Measurements from ENCODE around the gene INPP1. TPM values are rescaled to one million over a fixed set of nuclear protein-coding genes. Genes with fewer than 3 reads are reported as not detected.

INPP1 gene
- total RNA-seq, 1 donor from 2014 or later: 11.7 TPM

GRCh38 chr2:190320696-190321095, 22.7 kb upstream of the INPP1 start:
- H3K4me3 Mint-ChIP-seq (ENCODE audit: unreplicated experiment): no peak overlapping the region
- H3K4me1 Mint-ChIP-seq (ENCODE audit: unreplicated experiment): peaks cover 21% of the 10 kb centered on the region
- peak overlapping the region; percentile 72 for H3K27ac Mint-ChIP-seq (ENCODE audit: unreplicated experiment)
- DNase-seq (ENCODE audit: low spot score): no peak
- TF ChIP-seq CTCF (IDR thresholded peaks at IDR 0.05; ENCODE audit: unreplicated experiment): no peak
- H3K27me3 Mint-ChIP-seq (ENCODE audit: unreplicated experiment): no peaks in the 10 kb centered on the region
- H3K36me3 Mint-ChIP-seq (ENCODE audit: low read depth, unreplicated experiment): peaks cover 4% of the 10 kb centered on the region
- H3K9me3 Mint-ChIP-seq (ENCODE audit: unreplicated experiment): no peaks in the 10 kb centered on the region

GRCh38 chr2:190323406-190323805, 20.0 kb upstream of the INPP1 start:
- no peak overlapping the region for H3K4me3 Mint-ChIP-seq (ENCODE audit: unreplicated experiment)
- DNase-seq (ENCODE audit: low spot score): no peak
- no peak overlapping the region for H3K27ac Mint-ChIP-seq (ENCODE audit: unreplicated experiment)
- peaks cover 9% of the 10 kb centered on the region for H3K4me1 Mint-ChIP-seq (ENCODE audit: unreplicated experiment)
- no peak for TF ChIP-seq CTCF (IDR thresholded peaks at IDR 0.05; ENCODE audit: unreplicated experiment)
- H3K27me3 Mint-ChIP-seq (ENCODE audit: unreplicated experiment): no peaks in the 10 kb centered on the region
- peaks cover 4% of the 10 kb centered on the region for H3K36me3 Mint-ChIP-seq (ENCODE audit: low read depth, unreplicated experiment)
- no peaks in the 10 kb centered on the region for H3K9me3 Mint-ChIP-seq (ENCODE audit: unreplicated experiment)

GRCh38 chr2:190325588-190325987, 17.8 kb upstream of the INPP1 start:
- Mint-ChIP-seq H3K4me1 (ENCODE audit: unreplicated experiment) (peaks cover under 1% of the 10 kb centered on the region), H3K36me3 (ENCODE audit: low read depth, unreplicated experiment) (no peaks in the 10 kb centered on the region), H3K27me3 (ENCODE audit: unreplicated experiment) (no peaks in the 10 kb centered on the region), H3K9me3 (ENCODE audit: unreplicated experiment) (no peaks in the 10 kb centered on the region), H3K27ac (ENCODE audit: unreplicated experiment) (no peak overlapping the region), H3K4me3 (ENCODE audit: unreplicated experiment) (no peak overlapping the region)
- no peak for TF ChIP-seq CTCF (IDR thresholded peaks at IDR 0.05; ENCODE audit: unreplicated experiment)
- no peak for DNase-seq (ENCODE audit: low spot score)

- no peaks in the 10 kb centered on the region for H3K9me3 Mint-ChIP-seq (ENCODE audit: unreplicated experiment)
- peaks cover 1% of the 10 kb centered on the region for H3K4me1 Mint-ChIP-seq (ENCODE audit: unreplicated experiment)
- no peak overlapping the region for H3K4me3 Mint-ChIP-seq (ENCODE audit: unreplicated experiment)
- no peak for TF ChIP-seq CTCF (IDR thresholded peaks at IDR 0.05; ENCODE audit: unreplicated experiment)
- H3K27ac Mint-ChIP-seq (ENCODE audit: unreplicated experiment): no peak overlapping the region
- no peaks in the 10 kb centered on the region for H3K36me3 Mint-ChIP-seq (ENCODE audit: low read depth, unreplicated experiment)
- DNase-seq (ENCODE audit: low spot score): no peak
- no peaks in the 10 kb centered on the region for H3K27me3 Mint-ChIP-seq (ENCODE audit: unreplicated experiment)
Measured at GRCh38 chr2:190327867-190328572, 15.4 kb upstream of the INPP1 start.

- Mint-ChIP-seq H3K27me3 (ENCODE audit: unreplicated experiment) (no peaks in the 10 kb centered on the region), H3K4me1 (ENCODE audit: unreplicated experiment) (peaks cover 7% of the 10 kb centered on the region), H3K4me3 (ENCODE audit: unreplicated experiment) (no peak overlapping the region), H3K9me3 (ENCODE audit: unreplicated experiment) (no peaks in the 10 kb centered on the region), H3K36me3 (ENCODE audit: low read depth, unreplicated experiment) (no peaks in the 10 kb centered on the region), H3K27ac (ENCODE audit: unreplicated experiment) (no peak overlapping the region)
- TF ChIP-seq CTCF (IDR thresholded peaks at IDR 0.05; ENCODE audit: unreplicated experiment): no peak
- DNase-seq (ENCODE audit: low spot score): no peak
Measured at GRCh38 chr2:190328573-190329147, 14.7 kb upstream of the INPP1 start.

Data from endothelial cell (in vitro differentiated cells).